ENCODE results near the gene PARP2. TPM values are rescaled to one million over a fixed set of nuclear protein-coding genes. Genes with fewer than 3 reads are reported as not detected.

Gene PARP2
- total and polyA plus RNA-seq, 2 donors (not counting 3 experiments of a cell fraction or from before 2014, with no cell fraction given), result 15.7 to 30.6 TPM

DNA sequence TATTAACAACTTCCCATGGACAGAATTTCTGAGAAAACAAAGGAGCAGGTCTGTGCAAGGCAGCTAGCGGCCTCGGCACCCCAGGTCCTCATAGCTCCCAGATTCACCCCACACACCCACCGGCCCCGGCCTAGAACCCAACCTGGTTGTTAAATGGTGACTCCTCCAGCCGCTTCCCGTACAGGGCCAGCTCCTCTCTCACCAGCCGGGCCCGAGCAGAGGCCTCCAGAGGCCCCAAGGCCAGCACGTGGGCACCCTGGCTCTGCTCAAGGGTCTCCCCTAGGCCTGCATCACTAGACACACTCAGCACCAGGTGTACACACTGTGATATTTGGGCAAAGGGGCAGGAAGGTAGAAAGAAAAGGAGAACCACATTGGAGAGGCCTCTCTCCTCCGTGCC is 39.6 kb downstream of the PARP2 start:
- peaks cover 23 to 80% of the 10 kb centered on the region in 2 experiments for H3K36me3 ChIP-seq (ENCODE audit: control insufficient read depth in 2 of 2, extremely low read depth in 1 of 2, insufficient read depth in 2 of 2, low read length in 2 of 2)
- no peaks in the 10 kb centered on the region for H4K20me1 ChIP-seq (replicated peaks; ENCODE audit: control insufficient read depth, extremely low read depth, insufficient read depth, low read length)
- ChIA-PET CTCF (no interaction called here), POLR2A (no interaction called here)
- H3K4me2 ChIP-seq (ENCODE audit: insufficient read depth, low read length), result no peak overlapping the region
- no peaks in the 10 kb centered on the region for H3K4me1 ChIP-seq (ENCODE audit: control insufficient read depth, extremely low read depth, insufficient read depth, low read length)
- dilution Hi-C loops (cut with MboI; ENCODE audit: extremely low pct_ligation_motif_present, low sequenced_read_pairs), result no loop called here
- H3K79me2 ChIP-seq (ENCODE audit: control insufficient read depth, insufficient read depth, low read length), result no peaks in the 10 kb centered on the region
- BruUV-seq (replicated peaks), result no TSS peak
- no peak for FAIRE-seq
- intact Hi-C loops (cut with micrococcal nuclease), result no loop called here
- H3K27ac ChIP-seq (ENCODE audit: insufficient read depth, low read depth, low read length), result no peak overlapping the region
- no peaks in the 10 kb centered on the region for H3K27me3 ChIP-seq (ENCODE audit: control insufficient read depth in 2 of 2, insufficient read depth in 2 of 2, low read length in 2 of 2)
- H3K9me1 ChIP-seq (replicated peaks; ENCODE audit: control insufficient read depth, extremely low read depth, insufficient read depth, low read length), result no peaks in the 10 kb centered on the region
- H3K9ac ChIP-seq (replicated peaks; ENCODE audit: extremely low read depth, insufficient read depth, low read length), result no peak overlapping the region
- TF ChIP-seq EZH2 (IDR thresholded peaks at IDR 0.05; ENCODE audit: borderline replicate concordance, low read depth, low read length, severe bottlenecking) (no peak), MYC (IDR thresholded peaks at IDR 0.05; ENCODE audit: low read depth, low read length) (no peak)
- TF ChIP-seq, protein P1, sequence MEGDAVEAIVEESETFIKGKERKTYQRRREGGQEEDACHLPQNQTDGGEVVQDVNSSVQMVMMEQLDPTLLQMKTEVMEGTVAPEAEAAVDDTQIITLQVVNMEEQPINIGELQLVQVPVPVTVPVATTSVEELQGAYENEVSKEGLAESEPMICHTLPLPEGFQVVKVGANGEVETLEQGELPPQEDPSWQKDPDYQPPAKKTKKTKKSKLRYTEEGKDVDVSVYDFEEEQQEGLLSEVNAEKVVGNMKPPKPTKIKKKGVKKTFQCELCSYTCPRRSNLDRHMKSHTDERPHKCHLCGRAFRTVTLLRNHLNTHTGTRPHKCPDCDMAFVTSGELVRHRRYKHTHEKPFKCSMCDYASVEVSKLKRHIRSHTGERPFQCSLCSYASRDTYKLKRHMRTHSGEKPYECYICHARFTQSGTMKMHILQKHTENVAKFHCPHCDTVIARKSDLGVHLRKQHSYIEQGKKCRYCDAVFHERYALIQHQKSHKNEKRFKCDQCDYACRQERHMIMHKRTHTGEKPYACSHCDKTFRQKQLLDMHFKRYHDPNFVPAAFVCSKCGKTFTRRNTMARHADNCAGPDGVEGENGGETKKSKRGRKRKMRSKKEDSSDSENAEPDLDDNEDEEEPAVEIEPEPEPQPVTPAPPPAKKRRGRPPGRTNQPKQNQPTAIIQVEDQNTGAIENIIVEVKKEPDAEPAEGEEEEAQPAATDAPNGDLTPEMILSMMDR (IDR thresholded peaks at IDR 0.05; ENCODE audit: extremely low read depth in 1 of 2, insufficient read depth in 1 of 2, low read depth in 1 of 2, low read length in 2 of 2), result no peak
- TF ChIP-seq, protein P2, sequence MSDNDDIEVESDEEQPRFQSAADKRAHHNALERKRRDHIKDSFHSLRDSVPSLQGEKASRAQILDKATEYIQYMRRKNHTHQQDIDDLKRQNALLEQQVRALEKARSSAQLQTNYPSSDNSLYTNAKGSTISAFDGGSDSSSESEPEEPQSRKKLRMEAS (IDR thresholded peaks at IDR 0.05; ENCODE audit: insufficient read depth, insufficient read length), result no peak
- no peak for DNase-seq (ENCODE audit: low read depth, low spot score)
- H3K4me3 ChIP-seq (replicated peaks in 1 of 3; ENCODE audit: insufficient read depth in 1 of 3, low read depth in 1 of 3, low read length in 3 of 3), result no peak overlapping the region
- H3K9me3 ChIP-seq (replicated peaks; ENCODE audit: control insufficient read depth, insufficient read depth, low read length), result no peaks in the 10 kb centered on the region
- H2AFZ ChIP-seq (ENCODE audit: low read depth, low read length), result no peak overlapping the region

DNA sequence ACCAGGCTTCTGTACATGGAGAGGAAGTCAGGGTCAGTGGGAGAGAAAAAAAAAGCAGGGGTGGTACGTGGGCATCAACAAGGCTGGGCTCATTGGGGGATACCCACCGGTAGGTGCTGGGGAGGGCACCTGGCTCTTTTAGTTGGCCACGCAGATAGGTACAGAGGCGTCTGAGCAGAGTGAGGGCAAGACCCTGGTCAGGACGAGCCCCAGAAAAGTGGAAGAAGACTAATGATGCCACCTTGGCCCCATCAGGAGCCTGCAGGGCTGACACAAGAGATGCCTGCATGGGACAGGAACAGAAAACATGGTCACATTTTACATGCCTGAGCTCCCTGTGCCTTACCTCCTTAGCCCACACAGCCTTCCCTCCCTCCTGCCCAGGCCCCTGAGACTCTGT is 40.2 kb downstream of the PARP2 start:
- Histone ChIP-seq H3K9ac (replicated peaks; ENCODE audit: extremely low read depth, insufficient read depth, low read length) (no peak overlapping the region), H3K4me3 (replicated peaks in 1 of 3; ENCODE audit: insufficient read depth in 1 of 3, low read depth in 1 of 3, low read length in 3 of 3) (no peak overlapping the region), H4K20me1 (replicated peaks; ENCODE audit: control insufficient read depth, extremely low read depth, insufficient read depth, low read length) (no peaks in the 10 kb centered on the region), H3K4me2 (ENCODE audit: insufficient read depth, low read length) (no peak overlapping the region), H3K4me1 (ENCODE audit: control insufficient read depth, extremely low read depth, insufficient read depth, low read length) (no peaks in the 10 kb centered on the region), H3K27me3 (ENCODE audit: control insufficient read depth in 2 of 2, insufficient read depth in 2 of 2, low read length in 2 of 2) (no peaks in the 10 kb centered on the region), H3K9me3 (replicated peaks; ENCODE audit: control insufficient read depth, insufficient read depth, low read length) (no peaks in the 10 kb centered on the region), H2AFZ (ENCODE audit: low read depth, low read length) (no peak overlapping the region), H3K79me2 (ENCODE audit: control insufficient read depth, insufficient read depth, low read length) (no peaks in the 10 kb centered on the region), H3K36me3 (ENCODE audit: control insufficient read depth in 2 of 2, extremely low read depth in 1 of 2, insufficient read depth in 2 of 2, low read length in 2 of 2) (peaks cover 21 to 80% of the 10 kb centered on the region in 2 experiments), H3K27ac (ENCODE audit: insufficient read depth, low read depth, low read length) (no peak overlapping the region), H3K9me1 (replicated peaks; ENCODE audit: control insufficient read depth, extremely low read depth, insufficient read depth, low read length) (no peaks in the 10 kb centered on the region)
- FAIRE-seq (no peak), DNase-seq (ENCODE audit: low read depth, low spot score) (no peak)
- no TSS peak for BruUV-seq (replicated peaks)
- TF ChIP-seq MYC (IDR thresholded peaks at IDR 0.05; ENCODE audit: low read depth, low read length) (no peak), GATA2 (IDR thresholded peaks at IDR 0.05; ENCODE audit: insufficient read depth, insufficient read length, low read depth, low read length) (no peak), EZH2 (IDR thresholded peaks at IDR 0.05; ENCODE audit: borderline replicate concordance, low read depth, low read length, severe bottlenecking) (no peak), POLR2AphosphoS5 (IDR thresholded peaks at IDR 0.05; ENCODE audit: insufficient read depth, low read depth, low read length) (no peak), JUN (IDR thresholded peaks at IDR 0.05; ENCODE audit: borderline replicate concordance, insufficient read depth, insufficient read length, low read depth) (no peak), POLR2A (IDR thresholded peaks at IDR 0.05; ENCODE audit: low read depth, low read length) (no peak), FOS (IDR thresholded peaks at IDR 0.05; ENCODE audit: borderline replicate concordance, insufficient read depth, low read length) (no peak)
- TF ChIP-seq, protein P2 (IDR thresholded peaks at IDR 0.05; ENCODE audit: insufficient read depth, insufficient read length), result no peak
- TF ChIP-seq, protein P1 (IDR thresholded peaks at IDR 0.05; ENCODE audit: extremely low read depth in 1 of 2, insufficient read depth in 1 of 2, low read depth in 1 of 2, low read length in 2 of 2), result no peak
- POLR2A ChIA-PET, result no interaction called here
- dilution Hi-C loops (cut with MboI; ENCODE audit: extremely low pct_ligation_motif_present, low sequenced_read_pairs) (no loop called here), intact Hi-C loops (cut with micrococcal nuclease) (no loop called here)
- CTCF ChIA-PET, result no interaction called here
